HepG2 (cell line): ENCODE measurements around the gene SLIT1. TPM values are rescaled to one million over a fixed set of nuclear protein-coding genes. Genes with fewer than 3 reads are reported as not detected.
A peak's percentile ranks its signal among the peaks of the same experiment; 100 is the strongest.

Experiments
- ATAC-seq: fragments of 200-7000 bp; cut with Tn5 transposase; 3 replicates; pipeline ENCODE4 v1.9.1; 2020; ENCODE audit warnings: mild to moderate bottlenecking, moderate library complexity
- BruUV-seq: library from RNA; stranded (reverse); fragments of 400-500 nt; replicated peaks from 2 replicates; lab custom pipeline; 2021; lab: Mats Ljungman, UMichigan
- CTCF ChIA-PET: fragments of 300-600 bp; formaldehyde crosslinking; extraction: SDS; loops from one replicate; lab custom pipeline; 2021; ENCODE audit warnings: low total read pairs, inconsistent platforms, low intra/inter-chr PET ratio; lab: Yijun Ruan, JAX
- POLR2A ChIA-PET: fragments of 350-600 bp; sonication (Branson Sonifier 250); formaldehyde crosslinking; loops from one replicate; lab custom pipeline; 2020; ENCODE audit warnings: antibody characterized with exemption, inconsistent platforms; lab: Yijun Ruan, JAX
- DNase-seq: peaks from one replicate; pipeline ENCODE4 v3.0.0-alpha.2; 2015; ENCODE audit warnings: low spot score
- FAIRE-seq: peaks from 3 replicates; lab custom pipeline; 2011; peaks lifted over from hg19 to GRCh38; lab: Jason Lieb, UNC
- H2AFZ ChIP-seq: one replicate; pipeline ENCODE4 v1.6.1; 2011; ENCODE audit warnings: low read length, inconsistent platforms
- H3K27ac ChIP-seq: fragments of 300-600 bp; 3 replicates; pipeline ENCODE4 v1.8.0; 2011; ENCODE audit warnings: mixed run types, mild to moderate bottlenecking, mixed read lengths, low read length, inconsistent platforms; ENCODE audit not compliant: insufficient read depth; ENCODE audit errors: extremely low read length
- H3K27me3 ChIP-seq, 2 experiments: fragments of 200-600 bp in 1 of 2; 2 replicates in 1 of 2; 3 replicates in 1 of 2; pipeline versions ENCODE4 v1.6.0 to v1.8.0; 2011; ENCODE audit warnings: low read length in 2 of 2, mild to moderate bottlenecking in 2 of 2, moderate library complexity in 2 of 2, inconsistent platforms in 1 of 2; ENCODE audit not compliant: insufficient read depth in 2 of 2, control insufficient read depth in 1 of 2
- H3K36me3 ChIP-seq, 2 experiments: fragments of 200-600 bp in 1 of 2; replicated peaks in 1 of 2; 2 replicates in 1 of 2; 3 replicates in 1 of 2; pipeline versions ENCODE4 v1.5.1 to v1.8.0; 2011; ENCODE audit warnings: low read length in 2 of 2, inconsistent platforms in 1 of 2; ENCODE audit not compliant: insufficient read depth in 2 of 2, control insufficient read depth in 1 of 2
- H3K4me1 ChIP-seq: 2 replicates; pipeline ENCODE4 v1.5.1; 2012; ENCODE audit warnings: low read length, inconsistent platforms; ENCODE audit not compliant: insufficient read depth
- H3K4me2 ChIP-seq: 2 replicates; pipeline ENCODE4 v1.6.0; 2011; ENCODE audit warnings: low read depth, low read length, inconsistent platforms
- H3K4me3 ChIP-seq, 3 experiments: fragments of 200-600 bp in 1 of 3; sonication (generic), shearing (Covaris generic) in 1 of 3; replicated peaks in 1 of 3; 2 replicates each; pipeline ENCODE4 v1.5.1; 2011 to 2016; ENCODE audit warnings: low read length in 3 of 3, inconsistent platforms in 2 of 3, low read depth in 2 of 3, mild to moderate bottlenecking in 2 of 3, control low read depth in 1 of 3, mixed read lengths in 1 of 3; ENCODE audit not compliant: insufficient read depth in 1 of 3
- H3K79me2 ChIP-seq: one replicate; pipeline ENCODE4 v1.6.1; 2011; ENCODE audit warnings: low read length, inconsistent platforms; ENCODE audit not compliant: insufficient read depth
- H3K9ac ChIP-seq: 2 replicates; pipeline ENCODE4 v1.6.0; 2011; ENCODE audit warnings: mild to moderate bottlenecking, low read depth, low read length, inconsistent platforms; ENCODE audit not compliant: insufficient read depth
- H3K9me3 ChIP-seq: 2 replicates; pipeline ENCODE4 v1.5.1; 2012; ENCODE audit warnings: mild to moderate bottlenecking, low read length
- H4K20me1 ChIP-seq: 2 replicates; pipeline ENCODE4 v1.6.0; 2011; ENCODE audit warnings: inconsistent platforms, mild to moderate bottlenecking, low read length, moderate library complexity; ENCODE audit not compliant: insufficient read depth
- CCDC6 ChIP-seq: sonication (generic); formaldehyde crosslinking; IDR thresholded peaks from 2 replicates; pipeline ENCODE4 v1.8.1; 2022; ENCODE audit warnings: mild to moderate bottlenecking, missing genetic modification reagents, moderate library complexity
- HINFP ChIP-seq: sonication (generic); formaldehyde crosslinking; IDR thresholded peaks from 2 replicates; pipeline ENCODE4 v1.4.0; 2020; ENCODE audit warnings: low read depth, mild to moderate bottlenecking, missing genetic modification reagents
- KDM5A ChIP-seq: fragments of 200-600 bp; sonication (generic); IDR thresholded peaks from 2 replicates; pipeline ENCODE4 v1.7.0; 2018; ENCODE audit warnings: antibody characterized with exemption, mild to moderate bottlenecking, low read length, borderline replicate concordance
- RFX5 ChIP-seq: IDR thresholded peaks from 2 replicates; pipeline ENCODE4 v1.6.1; 2011; ENCODE audit warnings: low read depth, low read length, improper control_type of control experiment
- SMC3 ChIP-seq: IDR thresholded peaks from 2 replicates; pipeline ENCODE4 v1.6.1; 2011; ENCODE audit warnings: low read length, improper control_type of control experiment
- ZMAT3 ChIP-seq: sonication (generic); formaldehyde crosslinking; conservative IDR thresholded peaks from 2 replicates; pipeline ENCODE4 v1.7.0; 2021; ENCODE audit warnings: missing genetic modification reagents
- ZNF251 ChIP-seq: sonication (generic); formaldehyde crosslinking; IDR thresholded peaks from 2 replicates; pipeline ENCODE4 v1.9.0; 2021; ENCODE audit warnings: mild to moderate bottlenecking, missing genetic modification reagents
- ZNF446 ChIP-seq: sonication (generic); formaldehyde crosslinking; IDR thresholded peaks from 2 replicates; pipeline ENCODE4 v1.5.0; 2020; ENCODE audit warnings: mild to moderate bottlenecking, missing genetic modification reagents
- ZNF672 ChIP-seq: sonication (generic); formaldehyde crosslinking; IDR thresholded peaks from 2 replicates; pipeline ENCODE4 v1.8.1; 2022; ENCODE audit warnings: missing genetic modification reagents
- ZNF780A ChIP-seq: sonication (generic); formaldehyde crosslinking; IDR thresholded peaks from 2 replicates; pipeline ENCODE4 v1.8.0; 2022; ENCODE audit warnings: mild to moderate bottlenecking, missing genetic modification reagents, moderate library complexity
- ZSCAN29 ChIP-seq: sonication (generic); formaldehyde crosslinking; conservative IDR thresholded peaks from 2 replicates; pipeline ENCODE4 v1.4.0; 2020; ENCODE audit warnings: mild to moderate bottlenecking, missing genetic modification reagents
- whole genome bisulfite sequencing: methylation state at CpG from one replicate; pipeline ENCODE4 v1.1.6; 2017; ENCODE audit warnings: low lambda C conversion rate; 5-methylcytosine and 5-hydroxymethylcytosine counted together
- in situ Hi-C: cut with HindIII; loops from 2 replicates; pipeline ENCODE4 v1.10.0; 2017; ENCODE audit warnings: low pct_unique_long_range_greater_than_20kb; ENCODE audit not compliant: extremely low pct_ligation_motif_present
- intact Hi-C: fragments of 100-400 bp; cut with micrococcal nuclease; formaldehyde crosslinking; loops from one replicate; pipeline ENCODE4 v1.10.0; 2022; ENCODE audit not compliant: unreplicated experiment
- polyA plus RNA-seq, 8 experiments: library from polyadenylated mRNA; depleted of rRNA in 3 of 8; stranded (reverse) in 7 of 8; unstranded in 1 of 8; fragments of >200 nt; fragmentation: Illumina TruSeq in 4 of 8; extraction: Trizol in 4 of 8; gene quantifications; 2 replicates each; pipeline versions ENCODE4 v1.2.1 to v1.2.3, GENCODE V29; 2011 to 2016; ENCODE audit warnings: low read depth in 4 of 8, missing spikeins in 1 of 8, mixed read lengths in 1 of 8; ENCODE audit not compliant: insufficient read depth in 1 of 8
- total RNA-seq, 5 experiments: library from RNA; depleted of rRNA; stranded (reverse); fragments of >200 nt; fragmentation: Illumina TruSeq; extraction: Trizol; gene quantifications; 2 replicates each; pipeline ENCODE4 v1.2.3, GENCODE V29; 2016; ENCODE audit warnings: low read depth in 1 of 5
- TF ChIP-seq, protein P1 (sequence below), 2 experiments: IDR thresholded peaks; 2 replicates each; pipeline ENCODE4 v1.6.1; 2011 to 2012; ENCODE audit warnings: low read length in 2 of 2, borderline replicate concordance in 1 of 2, low read depth in 1 of 2, mild to moderate bottlenecking in 1 of 2, moderate library complexity in 1 of 2
- TF ChIP-seq, protein P2 (sequence below): IDR thresholded peaks from 2 replicates; pipeline ENCODE4 v1.6.1; 2016; ENCODE audit warnings: missing compliant biosample characterization, missing genetic modification reagents, borderline replicate concordance

The SLIT1 gene
- total and polyA plus RNA-seq, 2 of the 13 experiments (the other 11 are each of a cell fraction or from before 2014, with no cell fraction given), result 0.09 to 0.33 TPM

- intact Hi-C loops, result no loop called here
- TF ChIP-seq HINFP (CRISPR knock-in tag), result no peak
- TF ChIP-seq ZNF446, result no peak
- TF ChIP-seq ZMAT3 (CRISPR knock-in tag), result no peak
- TF ChIP-seq, protein P1, sequence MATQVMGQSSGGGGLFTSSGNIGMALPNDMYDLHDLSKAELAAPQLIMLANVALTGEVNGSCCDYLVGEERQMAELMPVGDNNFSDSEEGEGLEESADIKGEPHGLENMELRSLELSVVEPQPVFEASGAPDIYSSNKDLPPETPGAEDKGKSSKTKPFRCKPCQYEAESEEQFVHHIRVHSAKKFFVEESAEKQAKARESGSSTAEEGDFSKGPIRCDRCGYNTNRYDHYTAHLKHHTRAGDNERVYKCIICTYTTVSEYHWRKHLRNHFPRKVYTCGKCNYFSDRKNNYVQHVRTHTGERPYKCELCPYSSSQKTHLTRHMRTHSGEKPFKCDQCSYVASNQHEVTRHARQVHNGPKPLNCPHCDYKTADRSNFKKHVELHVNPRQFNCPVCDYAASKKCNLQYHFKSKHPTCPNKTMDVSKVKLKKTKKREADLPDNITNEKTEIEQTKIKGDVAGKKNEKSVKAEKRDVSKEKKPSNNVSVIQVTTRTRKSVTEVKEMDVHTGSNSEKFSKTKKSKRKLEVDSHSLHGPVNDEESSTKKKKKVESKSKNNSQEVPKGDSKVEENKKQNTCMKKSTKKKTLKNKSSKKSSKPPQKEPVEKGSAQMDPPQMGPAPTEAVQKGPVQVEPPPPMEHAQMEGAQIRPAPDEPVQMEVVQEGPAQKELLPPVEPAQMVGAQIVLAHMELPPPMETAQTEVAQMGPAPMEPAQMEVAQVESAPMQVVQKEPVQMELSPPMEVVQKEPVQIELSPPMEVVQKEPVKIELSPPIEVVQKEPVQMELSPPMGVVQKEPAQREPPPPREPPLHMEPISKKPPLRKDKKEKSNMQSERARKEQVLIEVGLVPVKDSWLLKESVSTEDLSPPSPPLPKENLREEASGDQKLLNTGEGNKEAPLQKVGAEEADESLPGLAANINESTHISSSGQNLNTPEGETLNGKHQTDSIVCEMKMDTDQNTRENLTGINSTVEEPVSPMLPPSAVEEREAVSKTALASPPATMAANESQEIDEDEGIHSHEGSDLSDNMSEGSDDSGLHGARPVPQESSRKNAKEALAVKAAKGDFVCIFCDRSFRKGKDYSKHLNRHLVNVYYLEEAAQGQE (IDR thresholded peaks at IDR 0.05; ENCODE audit: borderline replicate concordance in 1 of 2, low read depth in 1 of 2, low read length in 2 of 2), result no peak
- TF ChIP-seq ZNF672 (CRISPR knock-in tag), result no peak
- TF ChIP-seq RFX5, result no peak
- TF ChIP-seq SMC3, result no peak
- TF ChIP-seq ZSCAN29 (CRISPR knock-in tag), result no peak
- TF ChIP-seq KDM5A, result no peak
- no peak for TF ChIP-seq ZNF780A (CRISPR knock-in tag)
- TF ChIP-seq, protein P2, sequence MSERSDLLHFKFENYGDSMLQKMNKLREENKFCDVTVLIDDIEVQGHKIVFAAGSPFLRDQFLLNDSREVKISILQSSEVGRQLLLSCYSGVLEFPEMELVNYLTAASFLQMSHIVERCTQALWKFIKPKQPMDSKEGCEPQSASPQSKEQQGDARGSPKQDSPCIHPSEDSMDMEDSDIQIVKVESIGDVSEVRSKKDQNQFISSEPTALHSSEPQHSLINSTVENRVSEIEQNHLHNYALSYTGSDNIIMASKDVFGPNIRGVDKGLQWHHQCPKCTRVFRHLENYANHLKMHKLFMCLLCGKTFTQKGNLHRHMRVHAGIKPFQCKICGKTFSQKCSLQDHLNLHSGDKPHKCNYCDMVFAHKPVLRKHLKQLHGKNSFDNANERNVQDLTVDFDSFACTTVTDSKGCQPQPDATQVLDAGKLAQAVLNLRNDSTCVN (CRISPR knock-in tag), result no peak
- TF ChIP-seq ZNF251 (CRISPR knock-in tag), result no peak
- TF ChIP-seq CCDC6 (CRISPR knock-in tag), result no peak
- Histone ChIP-seq H3K27ac (no peak overlapping the region), H3K9me3 (no peaks in the 10 kb centered on the region), H3K9ac (no peak overlapping the region), H3K27me3 (no peaks in the 10 kb centered on the region), H2AFZ (no peak overlapping the region), H3K79me2 (no peaks in the 10 kb centered on the region), H3K36me3 (peaks cover 5 to 10% of the 10 kb centered on the region in 2 experiments; a peak in 3 of 5 replicates), H3K4me3 (no peak overlapping the region), H3K4me1 (peaks cover 22% of the 10 kb centered on the region; the same call in 1 of the 2 replicates), H4K20me1 (no peaks in the 10 kb centered on the region; the same call in 1 of the 2 replicates), H3K4me2 (no peak overlapping the region)
- FAIRE-seq (no peak), ATAC-seq (no peak), DNase-seq (no peak)
- ChIA-PET POLR2A (no interaction called here), CTCF (no interaction called here)
- 94% methylated on average over 2 of the region's 2 CpGs for WGBS
- in situ Hi-C loops, result no loop called here
- TSS peak; percentile 20 for BruUV-seq
These were observed 224.9 kb downstream of the SLIT1 start for GRCh38 chr10:96960872-96961271.
